Retinal pigment epithelial cell (primary cell): Measurements from ENCODE around the gene ACVR2B.

Experiments
- DNase-seq: peaks from one replicate; pipeline ENCODE4 v3.0.0-alpha.2; 2010; ENCODE audit warnings: low read depth
- H3K4me3 ChIP-seq: 2 replicates; pipeline ENCODE4 v1.5.1; 2011; ENCODE audit warnings: mild to moderate bottlenecking, low read length, control low read depth, moderate library complexity
- TF ChIP-seq, protein P1 (sequence below): conservative IDR thresholded peaks from 2 replicates; pipeline ENCODE4 v1.5.1; 2011; ENCODE audit warnings: low read depth, low read length, control low read depth, inconsistent platforms

Gene ACVR2B

DNA sequence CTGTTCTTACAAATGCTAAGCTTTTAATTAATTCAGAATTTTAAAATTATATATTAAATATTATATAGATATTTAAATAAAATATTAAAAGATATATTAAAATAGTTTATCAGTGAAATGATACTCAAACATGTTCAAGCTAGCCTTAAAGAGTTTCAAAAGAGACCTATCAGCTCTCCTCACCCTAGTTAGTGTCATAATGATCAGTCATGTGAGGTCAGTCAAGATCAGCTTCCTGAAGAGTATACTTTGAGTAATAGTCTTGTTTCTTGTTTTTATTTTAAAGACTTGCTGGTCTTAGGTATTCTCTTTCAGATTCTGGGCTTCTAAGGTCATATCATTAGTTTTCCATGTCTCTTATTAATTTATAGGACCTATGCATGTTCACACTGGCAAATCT lies 56.9 kb downstream of the ACVR2B start:
- TF ChIP-seq, protein P1, sequence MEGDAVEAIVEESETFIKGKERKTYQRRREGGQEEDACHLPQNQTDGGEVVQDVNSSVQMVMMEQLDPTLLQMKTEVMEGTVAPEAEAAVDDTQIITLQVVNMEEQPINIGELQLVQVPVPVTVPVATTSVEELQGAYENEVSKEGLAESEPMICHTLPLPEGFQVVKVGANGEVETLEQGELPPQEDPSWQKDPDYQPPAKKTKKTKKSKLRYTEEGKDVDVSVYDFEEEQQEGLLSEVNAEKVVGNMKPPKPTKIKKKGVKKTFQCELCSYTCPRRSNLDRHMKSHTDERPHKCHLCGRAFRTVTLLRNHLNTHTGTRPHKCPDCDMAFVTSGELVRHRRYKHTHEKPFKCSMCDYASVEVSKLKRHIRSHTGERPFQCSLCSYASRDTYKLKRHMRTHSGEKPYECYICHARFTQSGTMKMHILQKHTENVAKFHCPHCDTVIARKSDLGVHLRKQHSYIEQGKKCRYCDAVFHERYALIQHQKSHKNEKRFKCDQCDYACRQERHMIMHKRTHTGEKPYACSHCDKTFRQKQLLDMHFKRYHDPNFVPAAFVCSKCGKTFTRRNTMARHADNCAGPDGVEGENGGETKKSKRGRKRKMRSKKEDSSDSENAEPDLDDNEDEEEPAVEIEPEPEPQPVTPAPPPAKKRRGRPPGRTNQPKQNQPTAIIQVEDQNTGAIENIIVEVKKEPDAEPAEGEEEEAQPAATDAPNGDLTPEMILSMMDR, result no peak
- no peak for DNase-seq
- H3K4me3 ChIP-seq, result no peak overlapping the region

DNA sequence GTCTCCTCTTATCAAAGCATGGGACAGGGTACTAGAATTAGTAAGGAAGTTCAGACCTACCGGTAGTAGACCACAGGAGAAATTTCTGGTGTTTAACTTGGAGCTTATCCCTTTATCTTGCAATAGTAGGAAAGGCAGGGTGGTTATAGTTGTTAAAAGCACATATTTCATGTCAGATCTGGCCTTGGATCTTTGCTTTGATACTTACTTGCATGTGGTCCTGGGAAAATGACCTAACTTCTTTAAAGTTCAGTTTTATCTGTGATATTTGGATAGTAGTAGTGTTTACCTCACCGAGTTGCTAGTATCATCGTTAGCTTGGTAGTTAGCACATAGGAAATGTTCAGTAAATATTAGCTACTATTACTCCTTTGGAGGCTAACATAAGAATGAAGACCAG lies 57.9 kb downstream of the ACVR2B start:
- H3K4me3 ChIP-seq, result no peak overlapping the region
- no peak for DNase-seq
- TF ChIP-seq, protein P1, result no peak

DNA sequence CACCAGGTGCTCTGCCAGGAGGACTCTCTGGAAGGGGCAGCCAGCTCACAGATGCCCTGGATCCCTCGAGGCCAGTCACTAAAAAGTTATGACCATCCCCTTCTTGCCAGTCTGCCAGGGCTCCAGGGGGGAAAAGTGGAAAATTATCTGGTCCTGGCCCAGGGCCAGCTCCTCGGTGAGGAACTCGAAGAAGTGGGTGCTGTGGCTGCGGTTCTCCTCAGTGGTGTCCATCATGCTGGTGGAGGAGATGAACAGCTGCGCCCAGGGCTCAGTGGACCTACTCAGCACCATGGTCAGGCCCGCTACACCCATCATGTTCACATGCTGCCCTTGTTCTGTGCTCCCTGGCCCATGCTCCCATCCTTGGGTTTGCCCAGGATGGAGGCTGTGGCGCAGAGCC lies 61.7 kb downstream of the ACVR2B start:
- H3K4me3 ChIP-seq, result no peak overlapping the region
- TF ChIP-seq, protein P1, result no peak
- DNase-seq, result no peak

DNA sequence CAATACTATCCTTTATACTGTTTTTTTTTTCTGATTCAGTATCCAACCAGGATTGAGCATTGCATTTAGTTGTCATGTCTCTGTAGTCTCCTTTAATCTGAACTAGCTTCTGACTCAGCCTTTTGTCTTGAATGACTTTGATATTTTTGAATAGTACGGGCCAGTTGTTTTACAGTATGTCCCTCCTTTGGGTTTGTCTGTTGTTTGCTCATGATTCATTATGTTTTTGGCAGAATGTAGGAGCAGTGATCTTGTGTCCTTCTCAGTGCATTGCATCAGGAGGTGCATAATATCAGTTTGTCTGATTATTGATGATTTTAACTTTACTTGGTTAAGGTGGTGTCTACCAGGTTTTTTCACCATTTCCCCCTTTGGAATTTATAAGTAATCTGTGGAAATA lies 63.0 kb downstream of the ACVR2B start:
- DNase-seq, result no peak
- TF ChIP-seq, protein P1, result no peak
- no peak overlapping the region for H3K4me3 ChIP-seq

DNA sequence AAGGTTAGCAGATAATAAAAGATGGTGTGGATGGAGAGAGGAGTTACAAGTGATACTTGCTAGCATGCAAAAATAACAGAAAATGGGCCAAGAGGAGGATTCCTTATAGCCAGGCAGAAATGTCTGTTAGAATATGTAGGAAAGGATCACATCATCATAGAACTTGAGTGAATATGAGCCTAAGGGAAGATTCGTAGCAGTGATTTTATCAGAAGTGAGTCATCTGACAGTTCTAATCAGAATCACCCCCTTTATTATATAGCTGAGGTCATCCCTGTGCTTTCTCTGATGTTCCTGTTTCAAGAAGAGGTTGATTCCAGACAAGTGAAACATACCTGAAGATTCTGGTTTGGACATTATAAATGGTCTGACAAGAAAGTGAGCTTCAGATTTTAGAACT lies 65.3 kb downstream of the ACVR2B start:
- TF ChIP-seq, protein P1, result no peak
- H3K4me3 ChIP-seq, result no peak overlapping the region
- DNase-seq, result no peak

DNA sequence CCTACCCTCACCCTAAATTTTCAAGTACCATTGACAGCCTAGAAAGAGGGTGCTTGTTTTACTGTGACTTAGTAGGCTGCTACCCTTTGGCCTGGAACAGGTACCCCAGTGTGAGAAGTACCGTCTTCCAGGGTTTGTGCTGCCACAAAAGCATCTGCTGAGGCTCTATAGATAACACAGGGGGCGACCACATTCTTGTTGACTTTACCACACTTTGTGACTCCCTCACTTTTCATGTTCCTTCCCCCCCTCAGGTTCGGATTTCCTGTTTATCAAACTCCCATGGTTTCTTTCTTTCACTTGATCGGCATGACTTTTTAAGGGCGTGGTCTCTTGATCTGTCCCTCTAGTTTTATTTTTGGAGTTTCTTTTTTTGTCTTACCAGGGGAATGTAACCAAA lies 66.0 kb downstream of the ACVR2B start:
- H3K4me3 ChIP-seq, result no peak overlapping the region
- DNase-seq, result no peak
- TF ChIP-seq, protein P1, result no peak

DNA sequence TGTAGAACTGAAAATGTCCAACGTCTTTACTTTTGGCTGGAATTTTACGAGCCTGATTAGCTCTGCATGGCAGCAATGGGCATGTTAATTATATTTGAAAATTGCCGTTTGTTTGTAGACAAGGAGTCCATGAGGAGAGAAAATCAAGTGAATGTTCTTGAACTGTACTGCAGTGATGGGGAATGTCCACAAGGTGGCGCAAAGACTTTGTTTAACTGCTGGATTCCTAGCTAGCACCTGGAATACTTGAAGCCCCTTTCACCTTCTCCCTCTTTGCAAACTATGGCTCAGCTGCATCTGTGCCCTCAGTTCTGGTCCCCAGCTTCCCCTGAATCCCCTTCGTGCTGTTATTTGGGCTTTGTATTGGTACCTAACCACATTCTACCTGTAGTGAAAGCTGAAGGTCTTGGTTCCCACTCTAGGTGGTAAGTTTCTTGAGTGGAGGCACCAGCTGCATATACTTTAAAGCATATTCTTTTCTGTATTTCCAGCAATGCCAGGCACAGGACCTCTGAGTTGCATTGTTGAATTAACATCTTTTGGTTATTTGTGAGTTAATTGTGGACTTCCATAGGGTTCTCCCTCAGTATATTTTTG lies 67.8 kb downstream of the ACVR2B start:
- TF ChIP-seq, protein P1, result peak; percentile 91
- no peak overlapping the region for H3K4me3 ChIP-seq
- no peak for DNase-seq
